Keratinocyte (primary cell): ENCODE data around the gene BAIAP3. TPM values are rescaled to one million over a fixed set of nuclear protein-coding genes. Genes with fewer than 3 reads are reported as not detected.

ENCODE experiments used
- DNase-seq: peaks from one replicate; pipeline ENCODE4 v3.0.0-alpha.2; 2011; ENCODE audit warnings: low read depth, missing footprints, low spot score
- FAIRE-seq: peaks from 2 replicates; lab custom pipeline; 2011; peaks lifted over from hg19 to GRCh38; lab: Jason Lieb, UNC
- H2AFZ ChIP-seq: 2 replicates; pipeline ENCODE4 v1.6.0; 2012; ENCODE audit warnings: low read length, control low read depth, inconsistent platforms; ENCODE audit not compliant: control insufficient read depth
- H3K27ac ChIP-seq: 2 replicates; pipeline ENCODE4 v1.5.1; 2011; ENCODE audit warnings: low read length; ENCODE audit not compliant: control insufficient read depth, insufficient read depth
- H3K27me3 ChIP-seq: 3 replicates; pipeline ENCODE4 v1.6.0; 2011; ENCODE audit warnings: low read length; ENCODE audit not compliant: control insufficient read depth, insufficient read depth; ENCODE audit errors: extremely low read depth
- H3K36me3 ChIP-seq, 2 experiments: 2 replicates in 1 of 2; 3 replicates in 1 of 2; pipeline ENCODE4 v1.5.1; 2011; ENCODE audit warnings: low read length in 2 of 2, mild to moderate bottlenecking in 1 of 2; ENCODE audit not compliant: control insufficient read depth in 2 of 2, insufficient read depth in 2 of 2; ENCODE audit errors: extremely low read depth in 1 of 2
- H3K4me1 ChIP-seq: 3 replicates; pipeline ENCODE4 v1.5.1; 2011; ENCODE audit warnings: low read length; ENCODE audit not compliant: control insufficient read depth, insufficient read depth; ENCODE audit errors: extremely low read depth
- H3K4me2 ChIP-seq: 3 replicates; pipeline ENCODE4 v1.6.0; 2011; ENCODE audit warnings: low read depth, low read length; ENCODE audit not compliant: control insufficient read depth, insufficient read depth; ENCODE audit errors: extremely low read depth
- H3K4me3 ChIP-seq, 3 experiments: fragments of 200-600 bp in 1 of 3; sonication (generic) in 1 of 3; 2 replicates in 2 of 3; 3 replicates in 1 of 3; pipeline ENCODE4 v1.5.1; 2011 to 2016; ENCODE audit warnings: low read length in 3 of 3, mild to moderate bottlenecking in 3 of 3, control low read depth in 2 of 3, inconsistent platforms in 1 of 3, low read depth in 1 of 3, mixed read lengths in 1 of 3, mixed run types in 1 of 3, moderate library complexity in 1 of 3; ENCODE audit not compliant: control insufficient read depth in 2 of 3, insufficient read depth in 2 of 3; ENCODE audit errors: extremely low read depth in 1 of 3
- H3K79me2 ChIP-seq: 2 replicates; pipeline ENCODE4 v1.6.0; 2012; ENCODE audit warnings: low read length; ENCODE audit not compliant: control insufficient read depth, insufficient read depth
- H3K9ac ChIP-seq: 3 replicates; pipeline ENCODE4 v1.6.0; 2011; ENCODE audit warnings: low read length; ENCODE audit not compliant: control insufficient read depth, insufficient read depth; ENCODE audit errors: extremely low read depth
- H3K9me1 ChIP-seq: 3 replicates; pipeline ENCODE4 v1.6.0; 2011; ENCODE audit warnings: low read length; ENCODE audit not compliant: control insufficient read depth, insufficient read depth; ENCODE audit errors: extremely low read depth
- H3K9me3 ChIP-seq: 2 replicates; pipeline ENCODE4 v1.5.1; 2012; ENCODE audit warnings: low read depth, low read length; ENCODE audit not compliant: control insufficient read depth
- H4K20me1 ChIP-seq: 3 replicates; pipeline ENCODE4 v1.6.0; 2011; ENCODE audit warnings: low read length; ENCODE audit not compliant: control insufficient read depth, insufficient read depth; ENCODE audit errors: extremely low read depth
- EZH2 ChIP-seq: IDR thresholded peaks from one replicate; pipeline ENCODE4 v1.6.1; 2012; ENCODE audit warnings: inconsistent platforms, mild to moderate bottlenecking, low read length, moderate library complexity
- dilution Hi-C: fragments of 300-500 bp; cut with MboI; formaldehyde crosslinking; loops from one replicate; pipeline ENCODE4 v1.7.0; 2020; ENCODE audit warnings: low sequenced_read_pairs; ENCODE audit not compliant: extremely low pct_ligation_motif_present
- polyA plus RNA-seq, 5 experiments: library from polyadenylated mRNA; depleted of rRNA in 3 of 5; stranded (reverse) in 3 of 5; stranded (forward) in 1 of 5; unstranded in 1 of 5; fragments of >200 nt; gene quantifications; 1 replicate in 1 of 5; 2 replicates in 3 of 5; 3 replicates in 1 of 5; pipeline versions ENCODE4 v1.2.1 to v1.2.3, GENCODE V29; 2011 to 2012; ENCODE audit warnings: missing spikeins in 2 of 5, low read depth in 1 of 5, low replicate concordance in 1 of 5
- TF ChIP-seq, protein P1 (sequence below), 3 experiments: IDR thresholded peaks in 1 of 3; conservative IDR thresholded peaks in 1 of 3; optimal IDR thresholded peaks in 1 of 3; 2 replicates in 2 of 3; 3 replicates in 1 of 3; pipeline versions ENCODE3 to v1.5.1; 2011; ENCODE audit warnings: low read length in 3 of 3, mild to moderate bottlenecking in 3 of 3, moderate library complexity in 2 of 3, control low read depth in 1 of 3, inconsistent platforms in 1 of 3; ENCODE audit not compliant: insufficient read depth in 2 of 3; ENCODE audit errors: extremely low read depth in 1 of 3

The BAIAP3 gene
- polyA plus RNA-seq, 1 donor (not counting 4 experiments of a cell fraction or from before 2014, with no cell fraction given), result not detected

DNA sequence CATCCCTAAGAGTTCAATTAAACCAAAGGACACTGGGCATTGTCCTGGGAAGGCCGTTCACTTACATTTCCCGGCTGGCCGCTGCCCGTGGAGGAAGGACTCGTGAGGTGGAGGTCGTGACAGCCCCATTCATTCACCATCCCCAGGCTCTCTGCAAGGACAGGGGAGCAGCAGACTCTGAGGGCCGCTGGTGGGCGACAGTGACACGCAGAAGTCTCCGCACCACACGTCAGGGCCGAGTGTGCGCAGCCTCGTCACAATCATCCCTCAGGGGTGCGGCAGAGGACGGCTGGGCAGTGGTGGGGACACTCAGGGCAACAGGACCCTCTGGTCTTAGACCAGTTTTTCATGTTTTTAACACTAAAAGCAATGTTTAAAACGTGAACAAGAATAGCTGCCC is 59.4 kb downstream of the BAIAP3 start:
- FAIRE-seq, result no peak
- H3K4me1 ChIP-seq, result no peaks in the 10 kb centered on the region
- H4K20me1 ChIP-seq, result no peaks in the 10 kb centered on the region
- no peak overlapping the region for H2AFZ ChIP-seq
- dilution Hi-C loops, result no loop called here
- no peaks in the 10 kb centered on the region for H3K27me3 ChIP-seq
- peaks cover 0 to 6% of the 10 kb centered on the region in 2 experiments for H3K36me3 ChIP-seq
- no peak overlapping the region for H3K27ac ChIP-seq
- no peak for DNase-seq
- H3K9me1 ChIP-seq, result no peaks in the 10 kb centered on the region
- H3K9ac ChIP-seq, result no peak overlapping the region
- TF ChIP-seq EZH2, result no peak
- TF ChIP-seq, protein P1, sequence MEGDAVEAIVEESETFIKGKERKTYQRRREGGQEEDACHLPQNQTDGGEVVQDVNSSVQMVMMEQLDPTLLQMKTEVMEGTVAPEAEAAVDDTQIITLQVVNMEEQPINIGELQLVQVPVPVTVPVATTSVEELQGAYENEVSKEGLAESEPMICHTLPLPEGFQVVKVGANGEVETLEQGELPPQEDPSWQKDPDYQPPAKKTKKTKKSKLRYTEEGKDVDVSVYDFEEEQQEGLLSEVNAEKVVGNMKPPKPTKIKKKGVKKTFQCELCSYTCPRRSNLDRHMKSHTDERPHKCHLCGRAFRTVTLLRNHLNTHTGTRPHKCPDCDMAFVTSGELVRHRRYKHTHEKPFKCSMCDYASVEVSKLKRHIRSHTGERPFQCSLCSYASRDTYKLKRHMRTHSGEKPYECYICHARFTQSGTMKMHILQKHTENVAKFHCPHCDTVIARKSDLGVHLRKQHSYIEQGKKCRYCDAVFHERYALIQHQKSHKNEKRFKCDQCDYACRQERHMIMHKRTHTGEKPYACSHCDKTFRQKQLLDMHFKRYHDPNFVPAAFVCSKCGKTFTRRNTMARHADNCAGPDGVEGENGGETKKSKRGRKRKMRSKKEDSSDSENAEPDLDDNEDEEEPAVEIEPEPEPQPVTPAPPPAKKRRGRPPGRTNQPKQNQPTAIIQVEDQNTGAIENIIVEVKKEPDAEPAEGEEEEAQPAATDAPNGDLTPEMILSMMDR (optimal IDR thresholded peaks at IDR 0.05 in 1 of 3, IDR thresholded peaks at IDR 0.05 in 1 of 3, conservative IDR thresholded peaks at IDR 0.05 in 1 of 3; ENCODE audit: extremely low read depth in 1 of 3, insufficient read depth in 2 of 3, low read length in 3 of 3), result no peak
- H3K79me2 ChIP-seq, result no peaks in the 10 kb centered on the region
- H3K4me3 ChIP-seq, result no peak overlapping the region
- no peaks in the 10 kb centered on the region for H3K9me3 ChIP-seq
- H3K4me2 ChIP-seq, result no peak overlapping the region

DNA sequence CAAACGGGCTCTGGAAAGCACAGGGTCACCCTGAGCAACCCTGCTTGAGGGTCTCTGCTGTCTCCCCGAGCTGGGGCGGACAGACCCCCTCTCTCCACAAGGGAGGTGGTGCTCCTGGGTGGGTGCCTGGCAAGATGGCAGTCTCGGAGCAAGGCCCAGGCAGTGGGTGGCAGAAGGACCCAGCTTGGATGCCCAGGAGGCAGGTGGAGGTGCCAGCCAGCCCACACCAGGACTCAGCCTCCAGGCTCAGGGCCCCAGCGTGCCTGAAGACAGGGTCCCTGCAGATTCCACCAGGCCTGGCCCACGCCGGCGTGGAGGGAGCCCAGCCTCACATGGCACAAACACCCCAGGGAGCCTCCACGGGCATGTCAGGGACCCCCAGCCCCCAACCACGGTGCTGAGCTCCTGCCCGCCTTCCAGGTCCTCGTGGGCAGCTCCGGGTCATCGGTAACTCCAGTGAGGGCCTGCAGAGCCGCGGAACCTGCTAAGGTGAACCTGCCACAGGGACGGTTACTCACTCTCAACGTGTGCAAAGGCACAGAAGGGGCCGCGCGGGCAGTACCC is 60.2 kb downstream of the BAIAP3 start:
- no peaks in the 10 kb centered on the region for H3K79me2 ChIP-seq
- H3K27me3 ChIP-seq, result no peaks in the 10 kb centered on the region
- peaks cover 0 to 6% of the 10 kb centered on the region in 2 experiments for H3K36me3 ChIP-seq
- no peak for TF ChIP-seq EZH2
- TF ChIP-seq, protein P1 (optimal IDR thresholded peaks at IDR 0.05 in 1 of 3, IDR thresholded peaks at IDR 0.05 in 1 of 3, conservative IDR thresholded peaks at IDR 0.05 in 1 of 3; ENCODE audit: extremely low read depth in 1 of 3, insufficient read depth in 2 of 3, low read length in 3 of 3), result no peak
- no peak overlapping the region for H2AFZ ChIP-seq
- no peaks in the 10 kb centered on the region for H3K9me1 ChIP-seq
- no peaks in the 10 kb centered on the region for H3K4me1 ChIP-seq
- dilution Hi-C loops, result no loop called here
- no peaks in the 10 kb centered on the region for H4K20me1 ChIP-seq
- FAIRE-seq, result no peak
- H3K4me3 ChIP-seq, result no peak overlapping the region
- no peak overlapping the region for H3K4me2 ChIP-seq
- H3K27ac ChIP-seq, result no peak overlapping the region
- no peaks in the 10 kb centered on the region for H3K9me3 ChIP-seq
- no peak overlapping the region for H3K9ac ChIP-seq
- no peak for DNase-seq
